ENCODE measurements around the gene SLC22A31.

GRCh38 chr16:89179656-89180315 is 20.6 kb downstream of the SLC22A31 start:
- TF ChIP-seq POLR2A (IDR thresholded peaks at IDR 0.05) = no peak
- no peak for TF ChIP-seq CTCF (IDR thresholded peaks at IDR 0.05)

Measured in right lobe of liver (tissue), 4 donors.